Large intestine (tissue), 3 donors: Measurements from ENCODE around the gene WDR70. TPM values are rescaled to one million over a fixed set of nuclear protein-coding genes. Genes with fewer than 3 reads are reported as not detected.
A peak's percentile ranks its signal among the peaks of the same experiment; 100 is the strongest.
"Not testable (repeated sequence)": the region's sequence is repeated elsewhere in the genome, so short reads cannot be mapped to it uniquely, and the experiment has no call there.

ENCODE experiments used
- DNase-seq, 2 donors: peaks; one replicate each; pipeline versions ENCODE4 v3.0.0 to v3.0.0-alpha.2; 2013
- H3K27ac ChIP-seq: one replicate; pipeline ENCODE4 v1.5.1; 2013; ENCODE audit warnings: low read length
- H3K27me3 ChIP-seq: 2 replicates; pipeline ENCODE4 v1.6.1; 2013; ENCODE audit warnings: low read length; ENCODE audit not compliant: control insufficient read depth, insufficient read depth
- H3K36me3 ChIP-seq: 2 replicates; pipeline ENCODE4 v1.6.1; 2013; ENCODE audit warnings: low read length; ENCODE audit not compliant: control insufficient read depth, insufficient read depth
- H3K4me1 ChIP-seq: one replicate; pipeline ENCODE4 v1.6.1; 2013; ENCODE audit warnings: low read length; ENCODE audit not compliant: control insufficient read depth, insufficient read depth
- H3K4me3 ChIP-seq: one replicate; pipeline ENCODE4 v1.5.1; 2013; ENCODE audit warnings: low read length
- H3K9me3 ChIP-seq: one replicate; pipeline ENCODE4 v1.6.1; 2013; ENCODE audit warnings: mild to moderate bottlenecking, low read depth, low read length, moderate library complexity; ENCODE audit not compliant: control insufficient read depth
- WGBS: methylation state at CpG from one replicate; pipeline ENCODE4 v1.1.5; 2013; ENCODE audit warnings: low lambda C conversion rate; ENCODE audit not compliant: insufficient coverage; 5-methylcytosine and 5-hydroxymethylcytosine counted together
- polyA plus RNA-seq: library from polyadenylated mRNA; unstranded; fragments of 120-200 nt; gene quantifications from one replicate; pipeline ENCODE4 v1.2.1, GENCODE V29; 2013

Gene WDR70
- polyA plus RNA-seq, 1 donor: 27.7 TPM

DNA sequence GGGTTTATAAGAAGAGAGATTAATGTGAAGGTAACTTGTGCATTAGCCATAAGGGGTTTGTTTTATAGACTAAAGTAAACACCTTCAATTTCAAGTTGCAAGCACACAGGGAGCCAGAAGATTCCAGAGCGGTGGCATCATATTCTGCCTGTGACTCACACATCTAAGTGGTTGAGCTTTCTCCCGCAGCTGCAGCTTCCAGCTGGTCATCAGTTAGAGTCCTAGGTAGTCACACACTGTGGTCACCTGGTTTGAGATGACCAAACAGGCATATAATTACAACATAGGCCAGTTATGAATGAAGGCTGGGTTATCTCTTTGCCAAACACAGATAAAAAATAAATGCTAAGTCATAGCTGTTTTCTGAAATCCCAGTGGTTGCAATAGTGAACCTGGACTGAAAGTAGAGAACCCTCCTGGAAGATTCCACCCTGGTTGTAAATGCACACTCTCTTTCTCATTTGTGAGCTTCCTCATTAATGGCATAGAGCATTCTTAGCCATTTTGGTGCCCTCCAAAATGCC lies 289.5 kb downstream of the WDR70 start:
- peak; percentile 86 to 88 for DNase-seq
- Histone ChIP-seq H3K27ac (peak overlapping the region; percentile 88), H3K36me3 (no peaks in the 10 kb centered on the region), H3K4me1 (peaks cover under 1% of the 10 kb centered on the region), H3K9me3 (no peaks in the 10 kb centered on the region), H3K4me3 (no peak overlapping the region), H3K27me3 (no peaks in the 10 kb centered on the region)
- no CpG with 5 or more reads among the region's 2 CpGs for WGBS

DNA sequence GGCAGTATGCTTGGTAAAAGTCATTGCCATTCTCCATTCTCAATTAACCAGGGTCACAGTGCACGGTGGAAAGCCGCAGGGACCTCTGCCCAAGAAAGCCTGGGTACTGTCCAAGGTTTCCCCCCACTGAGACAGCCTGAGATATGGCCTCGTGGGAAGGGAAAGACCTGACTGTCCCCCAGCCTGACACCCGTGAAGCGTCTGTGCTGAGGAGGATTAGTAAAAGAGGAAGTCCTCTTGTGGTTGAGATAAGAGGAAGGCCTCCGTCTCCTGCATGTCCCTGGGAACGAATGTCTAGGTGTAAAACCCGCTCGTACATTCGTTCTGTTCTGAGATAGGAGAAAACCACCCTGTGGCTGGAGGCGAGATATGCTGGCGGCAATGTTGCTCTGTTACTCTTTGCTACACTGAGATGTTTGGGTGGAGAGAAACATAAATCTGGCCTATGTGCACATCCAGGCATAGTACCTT lies 293.0 kb downstream of the WDR70 start:
- not testable (repeated sequence) for H3K27ac ChIP-seq, H3K9me3 ChIP-seq, H3K27me3 ChIP-seq, DNase-seq, H3K4me3 ChIP-seq, H3K36me3 ChIP-seq, H3K4me1 ChIP-seq
- no CpG with 5 or more reads among the region's 12 CpGs for WGBS

DNA sequence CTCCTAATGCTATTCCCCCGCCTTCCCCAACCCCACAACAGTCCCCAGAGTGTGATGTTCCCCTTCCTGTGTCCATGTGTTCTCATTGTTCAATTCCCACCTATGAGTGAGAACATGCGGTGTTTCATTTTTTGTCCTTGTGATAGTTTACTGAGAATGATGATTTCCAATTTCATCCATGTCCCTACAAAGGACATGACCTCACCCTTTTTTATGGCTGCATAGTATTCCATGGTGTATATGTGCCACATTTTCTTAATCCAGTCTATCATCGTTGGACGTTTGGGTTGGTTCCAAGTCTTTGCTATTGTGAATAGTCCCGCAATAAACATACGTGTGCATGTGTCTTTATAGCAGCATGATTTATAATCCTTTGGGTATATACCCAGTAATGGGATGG lies 295.2 kb downstream of the WDR70 start:
- H3K36me3 ChIP-seq, H3K4me3 ChIP-seq, H3K27ac ChIP-seq, H3K4me1 ChIP-seq, H3K9me3 ChIP-seq, H3K27me3 ChIP-seq, DNase-seq: not testable (repeated sequence)
- WGBS: no CpG with 5 or more reads among the region's 6 CpGs

DNA sequence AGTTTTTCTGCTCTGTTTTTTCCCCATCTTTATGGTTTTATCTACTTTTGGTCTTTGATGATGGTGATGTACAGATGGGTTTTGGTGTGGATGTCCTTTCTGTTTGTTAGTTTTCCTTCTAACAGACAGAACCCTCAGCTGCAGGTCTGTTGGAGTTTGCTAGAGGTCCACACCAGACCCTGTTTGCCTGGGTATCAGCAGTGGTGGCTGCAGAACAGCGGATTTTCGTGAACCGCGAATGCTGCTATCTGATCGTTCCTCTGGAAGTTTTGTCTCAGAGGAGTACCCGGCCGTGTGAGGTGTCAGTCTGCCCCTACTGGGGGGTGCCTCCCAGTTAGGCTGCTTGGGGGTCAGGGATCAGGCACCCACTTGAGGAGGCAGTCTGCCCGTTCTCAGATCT lies 300.2 kb downstream of the WDR70 start:
- not testable (repeated sequence) for DNase-seq, H3K27me3 ChIP-seq, H3K36me3 ChIP-seq, H3K4me3 ChIP-seq, H3K27ac ChIP-seq, H3K4me1 ChIP-seq
- peaks cover 10% of the 10 kb centered on the region for H3K9me3 ChIP-seq
- WGBS: no CpG with 5 or more reads among the region's 8 CpGs

DNA sequence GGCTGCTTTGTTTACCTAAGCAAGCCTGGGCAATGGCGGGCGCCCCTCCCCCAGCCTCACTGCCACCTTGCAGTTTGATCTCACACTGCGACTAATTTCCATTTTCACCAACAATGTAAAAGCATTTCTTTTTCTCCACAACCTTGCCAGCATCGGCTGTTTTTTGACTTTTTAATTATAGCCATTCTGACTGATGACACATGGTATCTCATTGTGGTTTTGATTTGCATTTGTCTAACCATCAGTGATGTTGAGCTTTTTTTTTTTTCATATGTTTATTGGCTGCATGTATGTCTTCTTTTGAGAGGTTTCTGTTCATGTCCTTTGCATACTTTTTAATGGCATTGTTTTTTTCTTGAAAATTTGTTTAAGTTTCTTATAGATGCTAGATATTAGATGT lies 300.8 kb downstream of the WDR70 start:
- 88% methylated on average over 1 of the region's 4 CpGs for WGBS
- peaks cover 10% of the 10 kb centered on the region for H3K9me3 ChIP-seq
- not testable (repeated sequence) for H3K4me3 ChIP-seq, DNase-seq, H3K27me3 ChIP-seq, H3K36me3 ChIP-seq, H3K27ac ChIP-seq, H3K4me1 ChIP-seq

DNA sequence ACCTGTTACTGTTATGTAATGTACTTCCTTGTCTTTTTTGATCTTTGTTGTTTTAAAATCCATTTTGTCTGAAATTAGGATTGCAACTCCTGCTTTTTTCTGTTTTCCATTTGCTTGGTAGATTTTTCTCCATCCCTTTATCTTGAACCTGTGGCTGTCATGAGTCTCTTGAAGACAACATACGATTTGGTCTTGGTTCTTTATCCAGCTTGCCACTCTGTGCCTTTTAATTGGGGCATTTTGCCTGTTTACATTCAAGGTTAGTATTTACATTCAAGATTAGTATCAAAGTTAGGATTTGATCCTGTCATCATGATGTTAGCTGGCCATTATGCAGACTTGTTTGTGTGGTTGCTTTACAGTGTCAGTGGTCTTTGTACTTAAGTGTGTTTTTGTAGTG lies 304.0 kb downstream of the WDR70 start:
- DNase-seq: no peak
- 63% methylated on average over 1 of the region's 1 CpG for WGBS
- no peak overlapping the region for H3K27ac ChIP-seq
- H3K27me3 ChIP-seq: no peaks in the 10 kb centered on the region
- H3K36me3 ChIP-seq: no peaks in the 10 kb centered on the region
- H3K9me3 ChIP-seq: peaks cover 10% of the 10 kb centered on the region
- no peak overlapping the region for H3K4me3 ChIP-seq
- H3K4me1 ChIP-seq: no peaks in the 10 kb centered on the region

DNA sequence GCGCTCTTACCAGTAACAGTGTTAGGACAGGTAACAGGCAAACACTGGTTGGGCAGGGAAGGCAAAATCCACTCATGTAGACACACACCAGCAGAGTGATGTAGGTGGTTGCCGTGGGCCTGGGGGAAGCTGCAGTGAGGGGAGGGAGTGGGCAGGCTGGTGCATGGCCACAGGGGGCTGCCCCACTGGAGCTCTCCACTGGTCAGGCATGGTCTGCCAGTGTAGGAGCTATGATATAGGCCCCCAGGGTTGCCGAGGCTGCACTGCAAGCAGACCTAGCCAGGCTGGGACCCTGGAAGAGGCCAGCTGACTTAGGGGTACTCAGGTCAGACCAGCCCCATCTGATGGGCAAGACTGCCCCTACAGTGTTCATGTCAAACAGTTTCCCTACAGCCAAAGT lies 306.1 kb downstream of the WDR70 start:
- no peaks in the 10 kb centered on the region for H3K36me3 ChIP-seq
- WGBS: no CpG with 5 or more reads among the region's 3 CpGs
- H3K4me3 ChIP-seq: no peak overlapping the region
- no peaks in the 10 kb centered on the region for H3K4me1 ChIP-seq
- H3K9me3 ChIP-seq: peaks cover 11% of the 10 kb centered on the region
- no peak for DNase-seq
- H3K27me3 ChIP-seq: no peaks in the 10 kb centered on the region
- no peak overlapping the region for H3K27ac ChIP-seq

DNA sequence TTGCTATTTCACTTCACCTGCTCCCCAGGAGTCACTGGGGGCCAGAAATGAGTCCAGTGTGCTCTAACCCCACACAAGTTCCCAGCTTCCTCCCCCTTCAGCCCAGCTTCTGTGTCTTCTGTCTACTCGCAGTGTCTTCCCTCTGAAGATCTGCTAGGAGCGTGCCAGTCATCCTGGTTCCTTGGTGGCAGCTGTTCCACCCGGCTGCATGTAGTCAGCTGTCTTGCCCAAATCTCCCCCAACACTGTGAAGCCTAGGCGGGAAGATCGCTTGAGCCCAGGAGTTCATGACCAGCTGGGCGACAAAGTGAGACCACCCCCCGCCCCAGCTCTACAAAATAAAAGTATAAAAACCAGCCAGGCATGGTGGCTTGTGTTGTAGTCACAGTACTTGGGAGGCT lies 306.7 kb downstream of the WDR70 start:
- Histone ChIP-seq H3K36me3 (no peaks in the 10 kb centered on the region), H3K27ac (no peak overlapping the region), H3K4me3 (no peak overlapping the region), H3K27me3 (no peaks in the 10 kb centered on the region), H3K4me1 (no peaks in the 10 kb centered on the region), H3K9me3 (peaks cover 11% of the 10 kb centered on the region)
- no peak for DNase-seq
- WGBS: no CpG with 5 or more reads among the region's 7 CpGs

DNA sequence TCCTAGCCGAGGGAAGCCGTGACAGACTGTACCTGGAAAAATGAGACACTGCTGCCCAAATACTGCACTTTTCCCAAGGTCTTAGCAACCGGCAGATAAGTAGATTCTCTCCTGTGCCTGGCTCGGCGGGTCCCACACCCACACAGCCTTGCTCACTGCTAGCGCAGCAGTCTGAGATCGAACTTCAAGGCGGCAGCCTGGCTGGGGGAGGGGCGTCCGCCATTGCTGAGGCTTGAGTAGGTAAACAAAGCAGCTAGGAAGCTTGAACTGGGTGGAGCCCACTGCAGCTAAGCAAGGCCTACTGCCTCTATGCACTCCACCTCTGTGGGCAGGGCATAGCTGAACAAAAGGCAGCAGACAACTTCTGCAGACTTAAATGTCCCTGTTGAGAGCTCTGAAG lies 309.8 kb downstream of the WDR70 start:
- H3K27me3 ChIP-seq, H3K9me3 ChIP-seq, H3K36me3 ChIP-seq, DNase-seq, H3K4me3 ChIP-seq, H3K4me1 ChIP-seq, H3K27ac ChIP-seq: not testable (repeated sequence)
- WGBS: no CpG with 5 or more reads among the region's 10 CpGs

DNA sequence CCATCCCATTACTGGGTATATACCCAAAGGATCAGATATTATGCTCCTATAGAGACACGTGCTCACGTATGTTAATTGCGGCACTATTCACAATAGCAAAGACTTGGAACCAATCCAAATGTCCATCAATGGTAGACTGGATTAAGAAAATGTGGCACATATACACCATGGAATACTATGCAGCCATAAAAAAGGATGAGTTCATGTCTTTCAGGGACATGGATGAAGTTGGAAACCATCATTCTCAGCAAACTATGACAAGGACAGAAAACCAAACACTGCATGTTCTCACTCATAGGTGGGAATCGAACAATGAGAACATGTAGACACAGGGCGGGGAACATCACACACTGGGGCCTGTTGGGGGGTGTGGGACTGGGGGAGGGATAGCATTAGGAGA lies 315.2 kb downstream of the WDR70 start:
- not testable (repeated sequence) for H3K4me3 ChIP-seq, H3K4me1 ChIP-seq, H3K27me3 ChIP-seq, DNase-seq, H3K9me3 ChIP-seq, H3K36me3 ChIP-seq, H3K27ac ChIP-seq
- WGBS: no CpG with 5 or more reads among the region's 5 CpGs

DNA sequence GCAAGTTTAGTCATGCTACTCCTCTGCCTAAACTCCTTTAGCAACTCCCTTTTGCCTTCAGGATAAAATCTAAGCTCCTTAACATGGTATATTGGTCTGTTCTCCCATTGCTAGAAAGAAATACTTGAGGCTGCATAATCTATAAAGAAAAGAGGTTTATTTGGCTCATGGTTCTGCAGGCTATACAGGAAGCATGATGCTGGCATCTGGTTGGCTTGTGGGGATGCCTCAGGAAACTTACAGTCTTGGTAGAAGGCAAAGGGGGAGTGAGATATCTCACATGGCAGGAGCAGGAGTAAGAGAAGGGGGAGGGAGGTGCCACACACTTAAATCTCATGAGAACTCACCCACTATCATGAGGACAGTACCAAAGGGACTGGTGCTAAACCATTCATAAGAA lies 315.7 kb downstream of the WDR70 start:
- H3K4me3 ChIP-seq: no peak overlapping the region
- DNase-seq: no peak
- no peak overlapping the region for H3K27ac ChIP-seq
- no peaks in the 10 kb centered on the region for H3K36me3 ChIP-seq
- no peaks in the 10 kb centered on the region for H3K27me3 ChIP-seq
- H3K9me3 ChIP-seq: no peaks in the 10 kb centered on the region
- no peaks in the 10 kb centered on the region for H3K4me1 ChIP-seq
